MM.1S (cell line): ENCODE results near the gene BTBD17.

Experiments used
- EZH2 ChIP-seq: fragments of 300-600 bp; sonication (generic); optimal IDR thresholded peaks from 2 replicates; pipeline ENCODE3; 2017; ENCODE audit warnings: low read depth, mild to moderate bottlenecking, antibody characterized with exemption, low read length, mixed read lengths
- EZH2phosphoT487 ChIP-seq: fragments of 300-600 bp; sonication (generic); IDR thresholded peaks from 2 replicates; pipeline ENCODE4 v1.6.1; 2018; ENCODE audit warnings: antibody characterized with exemption, low read length

DNA sequence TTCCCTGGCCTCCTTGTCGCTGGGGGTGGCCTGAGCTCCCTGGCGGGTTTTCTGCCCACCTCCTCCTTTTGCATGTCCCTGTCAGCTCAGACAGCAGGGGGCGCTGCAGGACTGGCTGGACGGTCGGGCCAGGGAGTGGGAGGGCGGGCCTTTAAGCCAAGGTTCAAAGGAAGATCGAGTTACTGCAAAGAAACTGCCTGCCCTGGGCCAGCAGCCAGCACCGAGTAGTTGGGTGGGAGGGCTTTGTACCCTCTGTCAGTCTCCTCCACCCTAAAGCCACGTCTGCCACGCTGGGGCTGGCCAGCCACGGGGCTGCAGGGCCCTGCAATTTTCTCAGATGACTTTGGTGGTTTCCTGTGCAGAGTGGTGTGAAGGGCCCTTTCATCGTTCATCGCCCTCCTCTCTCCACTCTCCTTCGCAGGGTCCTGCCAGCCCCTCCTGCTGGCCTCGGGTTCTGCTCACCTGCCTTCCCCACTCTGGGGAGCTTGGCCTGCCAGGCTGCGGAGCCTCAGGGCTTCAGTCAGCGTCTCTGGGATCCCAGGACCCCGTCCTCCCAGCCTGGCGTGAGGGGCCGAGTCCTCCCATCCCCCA is 17.9 kb upstream of the BTBD17 start:
- TF ChIP-seq EZH2phosphoT487 = no peak
- no peak for TF ChIP-seq EZH2
